Colon (tissue), 2 donors: ENCODE results near the gene CGB3.
"Not testable (repeated sequence)": the region's sequence is repeated elsewhere in the genome, so short reads cannot be mapped to it uniquely, and the experiment has no call there.

Experiments used
- FAIRE-seq: peaks from 2 replicates; lab custom pipeline; 2012; peaks lifted over from hg19 to GRCh38; lab: Jason Lieb, UNC
- donor health status: control.
- donor health status: control.

Gene CGB3

DNA sequence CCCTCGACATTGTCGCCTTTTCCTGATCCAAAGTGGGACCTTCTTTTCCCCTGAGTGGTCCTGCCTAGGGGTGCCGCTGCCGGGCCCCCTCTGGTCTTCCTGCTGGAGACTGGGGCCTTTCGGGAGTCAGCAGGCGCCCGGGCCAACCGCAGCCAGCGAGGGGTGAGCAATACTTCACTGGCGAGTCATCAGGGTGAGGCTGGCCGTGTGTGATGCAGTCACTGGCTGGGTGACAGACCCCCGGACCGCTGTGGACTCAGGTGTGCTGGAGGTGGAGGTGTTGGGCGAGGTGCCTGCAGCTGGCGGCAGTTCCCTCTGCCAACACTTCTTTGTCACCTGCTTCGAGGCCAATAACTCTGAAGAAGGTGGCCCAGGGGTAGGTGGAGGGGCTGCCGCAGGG lies 18.0 kb upstream of the CGB3 start:
- no peak for FAIRE-seq

GRCh38 chr19:49039736-49040135 lies 15.6 kb upstream of the CGB3 start:
- FAIRE-seq = not testable (repeated sequence)

GRCh38 chr19:49038557-49039276 lies 14.6 kb upstream of the CGB3 start:
- not testable (repeated sequence) for FAIRE-seq

GRCh38 chr19:49038111-49038510 lies 14.0 kb upstream of the CGB3 start:
- not testable (repeated sequence) for FAIRE-seq

GRCh38 chr19:49036815-49037214 lies 12.7 kb upstream of the CGB3 start, which contains the start of gene CGB1:
TSS of gene CGB1 (minus strand) at chr19:49036895. CDS start at chr19:49036711, 184 bp downstream.
- FAIRE-seq = not testable (repeated sequence)

DNA sequence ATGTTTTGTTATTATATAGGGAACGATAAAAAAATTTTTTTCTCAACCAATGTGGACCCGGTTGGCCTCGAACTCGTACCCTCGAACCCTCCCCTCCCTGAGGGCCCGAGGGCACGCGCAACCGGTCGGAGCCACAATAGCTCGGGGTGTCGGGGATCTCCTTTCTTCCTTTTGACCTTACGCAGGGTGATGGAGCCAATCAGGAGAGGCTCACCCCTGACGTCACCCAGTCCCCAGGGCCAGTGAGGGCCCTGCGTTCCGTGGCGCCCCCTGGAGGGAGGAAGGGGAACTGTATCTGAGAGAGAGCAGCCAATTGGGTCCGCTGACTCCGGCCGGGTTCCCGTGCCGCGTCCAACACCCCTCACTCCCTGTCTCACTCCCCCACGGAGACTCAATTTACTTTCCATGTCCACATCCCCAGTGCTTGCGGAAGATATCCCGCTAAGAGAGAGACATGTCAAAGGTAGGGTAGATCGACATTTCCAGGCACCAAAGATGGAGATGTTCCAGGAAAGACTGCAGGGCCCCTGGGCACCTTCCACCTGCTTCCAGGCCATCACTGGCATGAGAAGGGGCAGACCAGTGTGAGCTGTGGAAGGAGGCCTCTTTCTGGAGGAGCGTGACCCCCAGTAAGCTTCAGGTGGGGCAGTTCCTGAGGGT lies 7.6 kb upstream of the CGB3 start, which contains the start of gene CGB2:
Gene CGB2 (plus strand): TSS at position 249 of the 660 bp plus-strand sequence. CDS start 206 bp downstream, at position 455.
- not testable (repeated sequence) for FAIRE-seq

DNA sequence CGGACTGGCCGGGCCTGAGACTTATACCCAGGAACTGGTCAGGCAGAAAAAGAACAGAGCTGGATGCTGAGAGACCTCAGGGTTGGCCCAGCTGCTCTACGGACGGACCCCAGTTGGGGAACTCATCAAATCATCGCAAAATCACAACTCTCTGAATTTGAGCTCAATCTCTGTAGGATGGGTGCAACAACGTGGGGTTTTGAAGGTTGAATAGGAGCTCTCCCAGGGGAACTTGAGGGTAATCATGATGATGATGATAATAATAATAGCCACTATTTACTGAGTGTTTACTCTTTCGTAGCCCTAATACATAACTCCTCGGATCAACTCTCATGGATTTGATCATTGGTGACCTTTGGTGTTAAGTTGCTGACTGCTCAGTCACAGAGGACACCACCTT lies 6.2 kb upstream of the CGB3 start:
- not testable (repeated sequence) for FAIRE-seq

DNA sequence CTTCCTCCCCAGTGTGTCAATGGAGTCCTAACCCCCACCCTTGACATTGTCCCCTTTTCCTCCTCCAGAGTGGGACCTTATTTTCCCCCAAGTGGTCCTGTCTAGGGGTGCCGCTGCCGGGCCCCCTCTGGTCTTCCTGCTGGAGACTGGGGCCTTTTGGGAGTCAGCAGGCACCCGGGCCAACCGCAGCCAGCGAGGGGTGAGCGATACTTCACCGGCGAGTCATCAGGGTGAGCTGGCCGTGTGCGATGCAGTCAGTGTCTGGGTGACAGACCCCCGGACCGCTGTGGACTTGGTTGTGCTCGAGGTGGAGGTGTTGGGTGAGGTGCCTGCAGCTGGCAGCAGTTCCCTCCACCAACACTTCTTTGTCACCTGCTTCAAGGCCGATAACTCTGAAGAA lies 5.6 kb upstream of the CGB3 start:
- not testable (repeated sequence) for FAIRE-seq

DNA sequence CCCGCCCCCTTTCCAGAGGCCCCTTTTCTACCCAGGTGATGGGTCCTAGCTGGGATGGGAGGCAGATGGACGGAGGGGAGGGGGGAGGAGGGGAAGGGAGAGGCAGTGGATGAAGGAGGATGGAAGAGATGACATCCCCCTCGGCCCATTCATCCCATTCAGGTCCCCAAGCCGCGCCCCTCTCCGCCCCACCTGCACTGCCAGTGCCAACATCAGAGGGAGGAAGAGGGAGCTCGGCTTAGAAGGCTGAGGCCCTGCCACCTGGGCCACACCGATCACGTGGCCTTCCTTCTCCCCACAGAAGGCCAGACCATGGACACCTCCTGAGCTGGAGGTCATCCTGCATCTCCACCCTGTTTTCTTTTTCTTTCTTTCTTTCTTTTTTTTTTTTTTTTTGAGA lies 4.6 kb upstream of the CGB3 start:
- FAIRE-seq = not testable (repeated sequence)

DNA sequence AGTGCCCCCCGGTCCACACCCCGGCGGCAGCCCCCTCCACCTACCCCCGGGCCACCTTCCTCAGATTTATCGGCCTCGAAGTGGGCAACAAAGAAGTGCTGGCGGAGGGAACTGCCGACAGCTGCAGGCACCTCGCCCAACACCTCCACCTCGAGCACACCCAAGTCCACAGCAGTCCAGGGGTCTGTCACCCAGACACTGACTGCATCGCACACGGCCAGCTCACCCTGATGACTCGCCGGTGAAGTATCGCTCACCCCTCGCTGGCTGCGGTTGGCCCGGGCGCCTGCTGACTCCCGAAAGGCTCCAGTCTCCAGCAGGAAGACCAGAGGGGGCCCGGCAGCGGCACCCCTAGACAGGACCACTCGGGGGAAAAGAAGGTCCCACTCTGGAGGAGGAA lies 1.5 kb upstream of the CGB3 start:
- FAIRE-seq = not testable (repeated sequence)

DNA sequence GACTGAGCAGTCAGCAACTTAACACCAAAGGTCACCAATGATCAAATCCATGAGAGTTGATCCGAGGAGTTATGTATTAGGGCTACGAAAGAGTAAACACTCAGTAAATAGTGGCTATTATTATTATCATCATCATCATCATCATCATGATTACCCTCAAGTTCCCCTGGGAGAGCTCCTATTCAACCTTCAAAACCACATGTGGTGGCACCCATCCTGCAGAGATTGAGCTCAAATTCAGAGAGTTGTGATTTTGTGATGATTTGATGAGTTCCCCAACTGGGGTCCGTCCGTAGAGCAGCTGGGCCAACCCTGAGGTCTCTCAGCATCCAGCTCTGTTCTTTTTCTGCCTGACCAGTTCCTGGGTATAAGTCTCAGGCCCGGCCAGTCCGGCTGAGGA lies 955 bp upstream of the CGB3 start:
- FAIRE-seq = not testable (repeated sequence)

DNA sequence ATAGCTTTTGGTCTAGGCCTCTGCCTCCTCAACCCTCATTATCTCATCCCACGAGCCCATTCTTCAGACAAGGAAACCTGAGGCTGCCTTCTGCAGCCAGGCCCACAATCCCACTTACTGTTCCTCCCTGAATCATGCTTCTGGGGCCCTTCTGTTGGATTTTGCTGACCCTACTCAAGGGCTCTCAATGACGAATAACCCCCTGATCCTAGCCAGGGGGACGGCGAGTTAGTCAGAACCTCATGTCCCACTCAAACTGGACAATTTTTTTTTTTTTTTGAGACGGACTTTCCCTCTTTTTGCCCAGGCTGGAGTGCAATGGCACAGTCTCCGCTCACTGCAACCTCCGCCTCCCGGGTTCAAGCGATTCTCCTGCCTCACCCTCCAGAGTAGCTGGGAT lies 2.0 kb downstream of the CGB3 start:
- no peak for FAIRE-seq

- FAIRE-seq = no peak
Measured at GRCh38 chr19:49020931-49021895, 2.9 kb downstream of the CGB3 start.

- no peak for FAIRE-seq
Measured at GRCh38 chr19:49020342-49020741, 3.8 kb downstream of the CGB3 start.

DNA sequence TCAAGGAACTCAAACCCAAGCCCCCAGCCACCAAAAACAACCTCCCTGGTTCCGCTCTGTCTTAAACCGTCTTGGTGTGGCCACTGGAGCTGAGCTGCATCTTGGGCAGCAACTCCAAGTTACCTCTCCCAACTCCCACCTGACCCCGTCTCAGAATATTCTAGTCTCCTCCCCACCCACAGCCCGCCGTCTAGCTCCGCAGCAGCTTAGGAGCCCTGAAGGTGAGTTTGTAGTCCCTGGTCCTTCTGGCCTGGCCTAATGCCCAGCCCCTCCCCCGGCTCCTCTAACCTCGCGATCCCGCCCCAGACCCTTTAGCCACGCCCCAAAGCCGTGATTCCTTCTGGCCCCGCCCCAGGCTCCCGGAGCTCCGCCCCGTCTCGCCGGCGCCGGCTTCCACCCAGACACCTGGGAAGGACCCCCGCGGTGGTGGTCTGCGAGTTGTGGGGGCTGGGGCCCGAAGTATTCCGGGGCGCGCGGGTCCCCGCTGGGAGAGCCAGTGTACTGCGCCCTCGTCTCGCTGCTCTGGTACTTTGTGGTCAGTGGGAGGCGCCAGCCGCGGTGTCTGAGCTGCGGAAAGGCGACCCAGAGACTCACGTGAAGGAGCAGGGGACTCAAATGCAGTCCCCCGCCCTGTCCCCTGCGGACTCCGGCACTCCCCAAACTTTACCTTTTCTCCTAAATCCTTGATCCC lies 4.7 kb downstream of the CGB3 start:
- no peak for FAIRE-seq

- not testable (repeated sequence) for FAIRE-seq
Measured at GRCh38 chr19:49018388-49019241, 5.5 kb downstream of the CGB3 start.

- FAIRE-seq = no peak
Measured at GRCh38 chr19:49017666-49018351, 6.3 kb downstream of the CGB3 start.

DNA sequence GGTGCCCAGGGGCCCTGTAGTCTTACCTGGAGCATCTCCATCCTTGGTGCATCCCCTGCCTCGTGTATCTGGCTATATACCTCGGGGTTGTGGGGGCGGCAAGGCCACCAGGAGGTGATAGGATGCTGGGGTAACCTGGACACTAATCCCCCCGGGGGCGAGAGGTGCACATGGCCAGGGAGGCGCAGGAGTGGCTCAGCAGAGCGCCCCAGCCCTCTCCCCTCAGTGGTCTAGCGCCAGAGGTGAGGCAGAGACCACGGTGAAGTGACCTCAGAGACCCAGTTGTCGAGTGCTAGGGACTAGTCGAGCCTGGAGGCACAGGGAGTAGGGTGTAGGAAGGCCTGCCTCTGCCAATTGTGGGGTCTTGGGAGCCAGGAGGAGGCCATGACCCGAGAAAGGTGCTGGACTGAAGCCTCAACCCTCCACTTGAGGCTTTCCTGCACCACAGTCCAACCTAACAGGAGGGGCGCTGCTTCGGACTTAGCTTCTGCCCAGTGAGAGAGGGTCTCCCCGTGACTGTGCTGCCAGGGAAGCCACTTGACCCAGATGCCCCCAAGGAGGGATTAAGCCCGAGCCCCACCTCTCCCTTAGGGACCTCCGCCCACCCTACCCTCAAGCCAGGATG lies 7.0 kb downstream of the CGB3 start, which contains the start of gene LHB:
Gene LHB (minus strand): TSS at position 51 of the 625 bp plus-strand sequence. CDS start 10 bp downstream, at position 41.
- no peak for FAIRE-seq

DNA sequence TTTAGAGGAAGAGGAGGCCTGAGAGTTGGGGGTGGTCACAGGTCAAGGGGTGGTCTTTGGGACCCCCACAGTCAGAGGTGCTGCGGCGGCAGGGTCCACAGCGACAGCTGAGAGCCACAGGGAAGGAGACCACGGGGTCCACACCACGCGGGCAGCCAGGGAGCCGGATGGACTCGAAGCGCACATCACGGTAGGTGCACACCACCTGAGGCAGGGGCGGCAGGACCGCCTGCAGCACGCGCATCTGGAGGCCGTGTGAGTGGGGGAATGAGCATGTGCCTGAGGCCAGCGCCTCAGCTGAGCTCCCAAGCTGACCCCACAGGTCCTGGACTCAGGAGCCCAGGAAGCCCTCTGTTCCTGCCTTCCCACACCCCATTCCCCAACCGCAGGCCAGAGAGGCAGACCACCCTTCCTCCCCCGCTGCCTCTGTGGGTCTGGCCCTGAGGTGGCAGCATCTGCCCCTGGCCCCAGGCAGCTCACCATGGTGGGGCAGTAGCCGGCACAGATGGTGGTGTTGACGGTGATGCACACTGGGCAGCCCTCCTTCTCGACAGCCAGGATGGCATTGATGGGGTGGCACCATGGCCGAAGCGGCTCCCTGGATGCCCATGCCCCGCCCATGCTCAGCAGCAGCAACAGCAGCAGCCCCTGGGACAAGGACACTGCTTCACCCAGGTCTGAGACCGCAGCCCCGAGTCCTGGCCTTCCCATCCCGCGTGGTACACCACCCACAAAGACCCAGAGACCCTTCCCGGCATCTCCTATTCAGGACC lies 7.9 kb downstream of the CGB3 start:
- FAIRE-seq = no peak
